HUES6 (cell line): ENCODE data around the gene NTM.

Experiments used
- H3K27ac ChIP-seq: 2 replicates; pipeline ENCODE4 v1.7.0; 2013; ENCODE audit warnings: low read depth, mild to moderate bottlenecking, low read length, inconsistent platforms
- H3K27me3 ChIP-seq: 2 replicates; pipeline ENCODE4 v1.6.1; 2013; ENCODE audit warnings: low read length; ENCODE audit not compliant: control insufficient read depth, insufficient read depth
- H3K36me3 ChIP-seq: 2 replicates; pipeline ENCODE4 v1.6.1; 2013; ENCODE audit warnings: low read length; ENCODE audit not compliant: control insufficient read depth, insufficient read depth
- H3K4me1 ChIP-seq: 2 replicates; pipeline ENCODE4 v1.6.1; 2013; ENCODE audit warnings: low read length; ENCODE audit not compliant: control insufficient read depth, insufficient read depth
- H3K4me3 ChIP-seq: 2 replicates; pipeline ENCODE4 v1.5.1; 2013; ENCODE audit warnings: low read depth, low read length
- H3K9ac ChIP-seq: one replicate; pipeline ENCODE4 v1.6.1; 2013; ENCODE audit warnings: mild to moderate bottlenecking, low read length
- H3K9me3 ChIP-seq: 2 replicates; pipeline ENCODE4 v1.6.1; 2013; ENCODE audit warnings: low read depth, low read length; ENCODE audit not compliant: control insufficient read depth, insufficient read depth

NTM gene

GRCh38 chr11:131694526-131695424 is 324.4 kb downstream of the NTM start:
- Histone ChIP-seq H3K9ac (no peak overlapping the region), H3K27me3 (peaks cover 53% of the 10 kb centered on the region), H3K36me3 (no peaks in the 10 kb centered on the region), H3K9me3 (no peaks in the 10 kb centered on the region), H3K4me3 (peak overlapping the region; percentile 25), H3K27ac (no peak overlapping the region), H3K4me1 (peaks cover 6% of the 10 kb centered on the region)

- Histone ChIP-seq H3K36me3 (no peaks in the 10 kb centered on the region), H3K9ac (no peak overlapping the region), H3K27me3 (peaks cover 44% of the 10 kb centered on the region), H3K4me1 (peaks cover 6% of the 10 kb centered on the region), H3K9me3 (no peaks in the 10 kb centered on the region), H3K4me3 (no peak overlapping the region), H3K27ac (no peak overlapping the region)
These were observed 325.5 kb downstream of the NTM start for GRCh38 chr11:131695889-131696429.

- H3K36me3 ChIP-seq = no peaks in the 10 kb centered on the region
- H3K4me3 ChIP-seq = no peak overlapping the region
- H3K27me3 ChIP-seq = peaks cover 43% of the 10 kb centered on the region
- no peak overlapping the region for H3K27ac ChIP-seq
- peaks cover 6% of the 10 kb centered on the region for H3K4me1 ChIP-seq
- no peak overlapping the region for H3K9ac ChIP-seq
- no peaks in the 10 kb centered on the region for H3K9me3 ChIP-seq
These were observed 326.3 kb downstream of the NTM start for GRCh38 chr11:131696690-131697089.

GRCh38 chr11:131703311-131703710 is 332.9 kb downstream of the NTM start:
- Histone ChIP-seq H3K4me1 (no peaks in the 10 kb centered on the region), H3K9ac (no peak overlapping the region), H3K4me3 (no peak overlapping the region), H3K36me3 (no peaks in the 10 kb centered on the region), H3K27me3 (no peaks in the 10 kb centered on the region), H3K9me3 (peaks cover 17% of the 10 kb centered on the region), H3K27ac (no peak overlapping the region)

GRCh38 chr11:131704682-131705081 is 334.3 kb downstream of the NTM start:
- Histone ChIP-seq H3K4me3 (no peak overlapping the region), H3K27me3 (no peaks in the 10 kb centered on the region), H3K36me3 (no peaks in the 10 kb centered on the region), H3K9me3 (peaks cover 17% of the 10 kb centered on the region), H3K4me1 (no peaks in the 10 kb centered on the region), H3K27ac (no peak overlapping the region), H3K9ac (no peak overlapping the region)

GRCh38 chr11:131710511-131710910 is 340.1 kb downstream of the NTM start:
- no peak overlapping the region for H3K9ac ChIP-seq
- H3K4me3 ChIP-seq = no peak overlapping the region
- H3K4me1 ChIP-seq = no peaks in the 10 kb centered on the region
- H3K36me3 ChIP-seq = no peaks in the 10 kb centered on the region
- no peak overlapping the region for H3K27ac ChIP-seq
- H3K27me3 ChIP-seq = no peaks in the 10 kb centered on the region
- no peaks in the 10 kb centered on the region for H3K9me3 ChIP-seq

GRCh38 chr11:131712897-131713296 is 342.5 kb downstream of the NTM start:
- H3K9me3 ChIP-seq = no peaks in the 10 kb centered on the region

GRCh38 chr11:131713529-131714134 is 343.2 kb downstream of the NTM start:
- no peaks in the 10 kb centered on the region for H3K9me3 ChIP-seq

More at GRCh38 chr11:131712897-131713296, 342.5 kb downstream of the NTM start:
- Histone ChIP-seq H3K4me3 (no peak overlapping the region), H3K27ac (no peak overlapping the region), H3K4me1 (no peaks in the 10 kb centered on the region), H3K27me3 (no peaks in the 10 kb centered on the region), H3K9ac (no peak overlapping the region), H3K36me3 (no peaks in the 10 kb centered on the region)

GRCh38 chr11:131717616-131718015 is 347.2 kb downstream of the NTM start:
- Histone ChIP-seq H3K36me3 (no peaks in the 10 kb centered on the region), H3K9ac (no peak overlapping the region), H3K4me3 (no peak overlapping the region), H3K27ac (no peak overlapping the region), H3K4me1 (no peaks in the 10 kb centered on the region), H3K9me3 (no peaks in the 10 kb centered on the region), H3K27me3 (no peaks in the 10 kb centered on the region)

More at GRCh38 chr11:131713529-131714134, 343.2 kb downstream of the NTM start:
- H3K27me3 ChIP-seq = no peaks in the 10 kb centered on the region
- H3K9ac ChIP-seq = no peak overlapping the region
- H3K4me3 ChIP-seq = no peak overlapping the region
- H3K27ac ChIP-seq = no peak overlapping the region
- H3K36me3 ChIP-seq = no peaks in the 10 kb centered on the region
- H3K4me1 ChIP-seq = no peaks in the 10 kb centered on the region

GRCh38 chr11:131723088-131723487 is 352.7 kb downstream of the NTM start:
- Histone ChIP-seq H3K9me3 (no peaks in the 10 kb centered on the region), H3K9ac (no peak overlapping the region), H3K27me3 (no peaks in the 10 kb centered on the region), H3K4me1 (0 out of 2 replicates have a peak, but pooled peaks cover 3% of the 10 kb centered on the region), H3K36me3 (no peaks in the 10 kb centered on the region), H3K27ac (no peak overlapping the region), H3K4me3 (no peak overlapping the region)

GRCh38 chr11:131724436-131724975 is 354.1 kb downstream of the NTM start:
- Histone ChIP-seq H3K4me3 (no peak overlapping the region), H3K4me1 (0 out of 2 replicates have a peak, but pooled peaks cover 3% of the 10 kb centered on the region), H3K27ac (no peak overlapping the region), H3K9me3 (no peaks in the 10 kb centered on the region), H3K9ac (no peak overlapping the region), H3K36me3 (no peaks in the 10 kb centered on the region), H3K27me3 (no peaks in the 10 kb centered on the region)
